ENCODE measurements around the gene VASH2. TPM values are rescaled to one million over a fixed set of nuclear protein-coding genes. Genes with fewer than 3 reads are reported as not detected.
"Not testable (repeated sequence)": the region's sequence is repeated elsewhere in the genome, so short reads cannot be mapped to it uniquely, and the experiment has no call there.

VASH2 gene
- polyA plus RNA-seq, 3 donors: 21.5 to 24.7 (median 22.7) TPM

DNA sequence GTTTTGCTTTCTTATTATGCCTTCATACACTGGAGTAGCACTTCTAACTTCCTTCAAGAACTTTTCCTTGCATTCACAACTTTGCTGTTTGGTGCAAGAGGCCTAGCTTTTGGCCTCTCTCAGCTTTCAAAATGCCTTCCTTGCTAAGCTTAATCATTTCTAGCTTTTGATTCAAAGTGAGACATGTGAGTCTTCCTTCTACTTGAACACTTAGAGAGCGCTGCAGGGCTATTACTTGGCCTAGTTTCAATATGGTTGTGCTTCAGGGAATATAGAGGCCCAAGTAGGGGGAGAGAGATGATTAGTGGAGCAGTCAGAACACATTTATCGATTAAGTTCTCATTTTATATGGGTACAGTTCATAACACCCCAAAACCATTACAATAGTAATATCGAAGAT, 52.9 kb downstream of the VASH2 start:
- no peak for DNase-seq (ENCODE audit: extremely low read depth in 1 of 11, low read depth in 9 of 11, low spot score in 4 of 11)

DNA sequence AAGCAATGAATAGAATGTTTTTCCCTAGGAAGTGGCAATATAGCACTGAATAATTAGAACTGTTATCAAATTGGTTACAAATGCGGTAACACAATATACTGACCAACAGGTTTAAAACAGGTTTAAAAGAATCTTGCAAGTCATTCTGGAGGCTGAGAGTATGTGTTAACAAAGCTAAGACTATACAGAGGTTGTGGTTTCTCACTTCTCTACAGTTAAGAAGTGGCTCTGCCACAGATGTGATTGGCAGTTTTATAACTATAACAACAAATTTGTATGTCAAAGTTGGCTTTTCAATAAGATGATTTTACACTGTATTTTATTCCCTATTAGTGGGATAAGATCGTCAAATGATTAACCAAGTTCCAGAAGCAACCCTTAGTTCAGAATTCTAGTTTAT, 58.2 kb downstream of the VASH2 start:
- no peak for DNase-seq (ENCODE audit: extremely low read depth in 1 of 11, low read depth in 9 of 11, low spot score in 4 of 11)

DNA sequence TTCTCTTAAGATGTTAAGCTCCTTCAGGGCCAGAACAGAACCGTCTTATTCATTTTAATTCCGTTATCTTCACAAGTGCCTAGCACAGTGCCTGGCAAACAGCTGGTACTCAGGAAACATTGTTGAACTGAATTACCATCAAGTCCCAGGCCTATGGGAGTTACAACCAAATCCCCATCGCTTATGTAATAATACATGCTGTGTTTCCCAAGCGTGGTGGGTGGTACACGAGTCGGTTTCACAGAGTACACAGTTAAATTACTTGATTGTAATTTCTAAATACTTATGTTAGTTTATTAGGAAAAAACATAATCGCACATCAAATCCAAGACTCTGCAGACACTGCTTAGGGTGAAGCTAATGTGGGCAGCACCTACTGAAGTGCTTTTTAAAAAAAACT, 64.3 kb downstream of the VASH2 start:
- peak in 2 of 11 donors; percentile 1 for DNase-seq (ENCODE audit: extremely low read depth in 1 of 11, low read depth in 9 of 11, low spot score in 4 of 11)

DNA sequence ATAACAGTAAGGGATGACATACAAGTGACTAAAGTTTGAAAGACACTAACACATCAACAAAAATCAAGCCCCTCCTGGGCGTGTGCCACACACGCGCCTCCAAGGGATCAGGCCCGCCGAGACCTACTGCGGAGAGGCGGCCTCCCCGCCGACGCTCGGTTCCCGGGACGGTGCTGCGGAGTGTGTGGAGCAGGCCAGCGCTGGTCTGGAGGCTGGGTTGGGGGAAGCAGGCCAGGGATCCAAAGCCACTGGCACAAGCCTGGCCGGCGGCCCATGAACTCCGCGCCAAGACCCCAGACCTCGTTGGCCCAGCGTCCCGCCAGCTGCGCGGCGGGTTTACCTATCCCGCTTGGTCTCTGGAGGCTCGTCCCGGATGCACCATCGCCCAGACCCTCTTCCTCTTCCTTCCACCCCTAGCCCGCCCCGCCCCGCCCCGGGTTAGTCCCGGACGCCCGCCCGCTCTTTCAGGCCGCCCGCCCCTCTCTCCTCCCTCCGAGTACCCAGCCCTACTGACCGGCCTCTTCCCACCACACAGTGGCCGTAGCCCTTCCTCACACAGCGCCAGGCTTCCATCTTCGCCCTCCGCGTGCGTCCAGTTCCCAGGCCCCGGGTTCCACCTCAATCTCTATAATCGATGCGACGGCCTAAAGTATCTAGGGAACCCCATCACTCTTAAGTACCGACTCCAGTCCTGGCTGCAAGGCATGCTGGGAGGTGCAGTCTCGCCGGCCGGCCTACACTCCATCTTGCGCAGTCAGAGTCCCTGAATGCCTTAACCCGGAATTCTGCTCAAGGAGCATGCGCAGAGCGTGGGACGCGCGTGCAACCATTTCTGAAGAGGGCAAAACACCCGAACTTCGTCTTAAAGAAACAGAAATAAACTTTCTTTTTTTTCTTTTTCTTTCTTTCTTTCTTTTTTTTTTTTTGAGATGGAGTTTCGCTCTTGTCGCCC, 65.0 kb downstream of the VASH2 start, which contains the start of gene ANGEL2:
TSS of gene ANGEL2 (minus strand) at position 769 of the 952 bp plus-strand sequence. CDS start at position 573, 196 bp downstream.
- peak; percentile 93 to 98 (median 97) for DNase-seq (ENCODE audit: extremely low read depth in 1 of 11, low read depth in 9 of 11, low spot score in 4 of 11)

DNA sequence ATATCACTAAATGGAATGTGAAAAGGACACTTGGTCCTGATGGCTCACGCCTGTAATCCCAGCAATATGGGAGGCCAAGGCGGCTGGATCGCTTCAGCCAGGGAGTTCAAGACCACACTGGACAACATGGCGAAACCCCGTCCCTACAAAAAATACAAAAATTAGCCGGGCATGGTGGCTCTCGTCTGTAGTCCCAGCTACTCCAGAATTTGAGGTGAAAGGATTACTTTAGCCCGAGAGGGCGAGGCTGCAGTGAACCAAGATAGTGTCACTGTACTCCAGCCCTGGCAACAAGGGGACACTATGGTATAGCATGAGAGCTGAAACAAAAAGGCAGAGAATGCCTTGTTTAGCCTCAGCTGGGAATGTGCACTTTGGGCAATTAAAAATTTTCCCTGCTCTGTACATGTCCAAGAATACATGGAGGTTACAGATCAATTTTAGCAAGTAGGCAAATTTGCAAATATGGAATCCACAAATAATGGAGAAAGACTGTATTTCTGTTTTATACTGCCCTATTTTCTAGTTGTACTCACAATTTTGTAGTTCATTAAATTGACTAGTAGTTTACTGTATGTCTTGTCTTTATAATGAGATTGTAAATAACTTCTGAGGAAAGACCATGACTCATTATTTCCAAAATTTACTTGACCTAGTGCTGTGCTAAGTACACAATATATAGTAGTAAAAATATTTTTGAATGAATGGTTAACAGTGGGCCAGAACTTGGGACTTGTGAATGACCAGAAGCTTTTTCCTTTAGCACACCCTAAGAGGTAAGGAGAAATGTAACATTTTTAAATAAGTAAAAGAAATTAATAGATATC, 67.3 kb downstream of the VASH2 start:
- DNase-seq (ENCODE audit: extremely low read depth in 1 of 11, low read depth in 9 of 11, low spot score in 4 of 11): no peak

DNA sequence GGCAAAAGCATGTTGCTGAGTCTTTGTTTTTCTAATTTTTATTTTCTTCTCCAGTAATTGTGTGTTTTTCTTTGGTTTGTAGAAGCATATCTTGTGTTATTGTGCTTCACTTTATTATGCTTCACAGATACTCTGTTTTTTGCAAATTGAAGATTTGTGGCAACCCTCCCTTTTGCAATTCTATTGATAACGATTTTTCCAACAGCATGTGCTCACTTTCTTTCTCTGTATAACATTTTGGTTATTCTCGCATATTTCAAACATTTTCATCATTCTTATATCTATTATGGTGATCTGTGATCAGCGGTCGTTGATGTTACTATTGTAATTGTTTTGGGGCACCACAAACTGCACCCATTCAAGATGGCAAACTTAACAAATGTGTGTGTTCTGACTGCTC, 69.1 kb downstream of the VASH2 start:
- no peak for DNase-seq (ENCODE audit: extremely low read depth in 1 of 11, low read depth in 9 of 11, low spot score in 4 of 11)

DNA sequence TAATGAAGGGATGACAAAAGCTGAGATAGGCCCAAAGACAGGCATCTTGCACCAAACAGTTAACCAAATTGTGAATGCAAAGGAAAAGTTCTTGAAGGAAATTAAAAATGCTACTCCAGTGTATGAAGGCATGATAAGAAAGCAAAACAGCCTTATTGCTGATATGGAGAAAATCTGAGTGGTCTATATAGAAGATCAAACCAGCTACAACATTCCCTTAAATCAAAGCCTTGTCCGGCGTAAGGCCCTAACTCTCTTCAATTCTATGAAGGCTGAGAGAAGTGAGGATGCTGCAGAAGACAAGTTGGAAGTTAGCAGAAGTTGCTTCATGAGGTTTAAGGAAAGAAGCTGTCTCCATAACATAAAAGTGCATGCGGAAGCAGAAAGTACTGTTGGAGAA, 69.7 kb downstream of the VASH2 start:
- no peak for DNase-seq (ENCODE audit: extremely low read depth in 1 of 11, low read depth in 9 of 11, low spot score in 4 of 11)

DNA sequence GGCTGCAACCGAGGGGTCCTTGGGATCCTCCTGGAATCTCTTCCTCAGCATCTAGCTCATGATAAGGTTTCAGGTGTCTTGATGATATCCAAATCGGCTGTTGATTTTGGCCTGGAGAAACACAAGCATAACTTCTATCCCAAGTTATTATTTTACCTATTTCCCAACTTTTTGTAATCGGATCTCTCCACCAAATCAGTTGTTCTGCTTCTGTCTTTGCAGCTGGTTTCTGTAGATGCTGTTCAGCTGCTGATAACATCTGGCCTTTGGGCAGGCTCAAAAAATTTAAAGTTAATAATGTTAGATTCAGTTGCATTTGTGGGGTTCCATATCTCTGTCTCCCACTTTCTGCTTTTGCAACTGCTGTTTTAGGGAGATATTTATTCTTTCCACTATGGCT, 76.7 kb downstream of the VASH2 start:
- DNase-seq (ENCODE audit: extremely low read depth in 1 of 11, low read depth in 9 of 11, low spot score in 4 of 11): not testable (repeated sequence)

DNA sequence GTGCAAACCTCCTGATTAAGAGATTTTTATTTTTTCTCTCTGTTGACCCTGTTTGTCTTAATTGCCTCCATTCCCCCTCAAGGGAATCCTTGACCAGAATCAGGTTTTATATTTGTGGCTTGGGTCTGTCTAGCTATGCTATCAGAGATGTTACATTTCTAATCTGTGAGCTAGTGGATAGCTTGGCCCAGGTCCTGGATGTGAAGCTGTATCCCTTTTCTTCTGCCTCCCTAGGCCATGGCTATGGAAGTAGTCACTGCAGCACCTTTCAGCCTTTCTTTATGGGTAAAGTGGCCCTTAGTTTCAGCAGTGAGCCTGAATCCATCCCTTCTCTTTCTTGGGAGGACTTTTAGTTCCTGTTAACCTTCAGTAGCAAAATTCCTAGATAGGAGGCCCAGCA, 82.3 kb downstream of the VASH2 start:
- DNase-seq (ENCODE audit: extremely low read depth in 1 of 11, low read depth in 9 of 11, low spot score in 4 of 11): no peak

DNA sequence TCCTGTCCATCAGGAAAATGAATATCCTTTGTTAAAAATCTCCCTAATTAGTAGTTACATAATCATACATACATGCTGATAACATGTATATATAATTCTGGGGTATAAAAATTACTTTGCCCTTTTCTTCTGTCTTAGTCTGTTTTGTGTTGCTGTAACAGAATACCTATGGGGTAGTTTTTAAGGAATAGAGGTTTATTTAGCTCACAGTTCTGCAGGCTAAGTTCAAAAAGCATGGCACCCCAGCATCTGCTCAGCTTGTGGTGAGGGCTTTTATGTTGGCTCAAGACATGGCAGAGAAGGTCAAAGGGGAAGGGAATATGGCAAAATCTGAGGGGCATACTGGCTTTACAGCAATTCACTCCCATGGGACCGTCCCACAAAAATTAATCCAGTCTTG, 84.4 kb downstream of the VASH2 start:
- no peak for DNase-seq (ENCODE audit: extremely low read depth in 1 of 11, low read depth in 9 of 11, low spot score in 4 of 11)

DNA sequence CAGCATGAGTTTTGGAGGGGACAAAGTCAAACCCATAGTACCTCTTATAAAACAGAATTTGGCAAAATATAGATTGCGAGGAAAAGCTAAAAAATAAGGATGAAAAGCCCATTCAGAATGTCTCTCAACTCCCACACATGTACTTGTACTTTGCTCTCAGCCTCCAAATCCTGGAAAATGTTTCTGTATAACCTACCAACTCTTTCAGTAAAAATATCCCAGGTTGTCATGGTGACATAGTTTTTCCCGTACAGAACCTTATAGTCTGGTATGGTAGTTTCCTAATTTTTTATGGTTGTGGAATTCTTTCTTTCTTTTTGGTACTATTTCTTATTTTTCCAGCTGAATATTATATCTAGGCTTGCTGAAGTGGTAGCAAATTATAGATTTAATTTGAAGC, 85.2 kb downstream of the VASH2 start:
- DNase-seq (ENCODE audit: extremely low read depth in 1 of 11, low read depth in 9 of 11, low spot score in 4 of 11): no peak

Other genes with a start within 250 kb of the VASH2 start
- gene NSL1, start 158.8 kb upstream of the VASH2 start, polyA plus RNA-seq (ENCODE audit: insufficient read length in 3 of 3): 10 to 100 TPM; 38.2 to 48.2 (median 47.1) TPM
- 10 to 100 TPM; 16.8 to 23.8 (median 22.6) TPM for gene TATDN3, start 158.6 kb upstream of the VASH2 start, polyA plus RNA-seq (ENCODE audit: insufficient read length in 3 of 3)
- gene SPATA45, start 102.9 kb upstream of the VASH2 start, polyA plus RNA-seq (ENCODE audit: insufficient read length in 3 of 3): under 1 TPM in 2 of 3 donors, not detected in 1; 0.20 to 0.41 TPM
- 10 to 100 TPM; 19.7 to 32.2 (median 31.7) TPM for gene FLVCR1, start 92.3 kb upstream of the VASH2 start, polyA plus RNA-seq (ENCODE audit: insufficient read length in 3 of 3)
- gene ANGEL2, start 65.3 kb downstream of the VASH2 start, polyA plus RNA-seq (ENCODE audit: insufficient read length in 3 of 3): 10 to 100 TPM; 32.3 to 51.4 (median 39.1) TPM
- gene RPS6KC1, start 100.7 kb downstream of the VASH2 start, polyA plus RNA-seq (ENCODE audit: insufficient read length in 3 of 3): 10 to 100 TPM; 21.9 to 23.5 (median 22.6) TPM

Measured in renal cortex interstitium (tissue), 11 donors.